ENCODE results near the gene ADGRD1.

ADGRD1 gene

DNA sequence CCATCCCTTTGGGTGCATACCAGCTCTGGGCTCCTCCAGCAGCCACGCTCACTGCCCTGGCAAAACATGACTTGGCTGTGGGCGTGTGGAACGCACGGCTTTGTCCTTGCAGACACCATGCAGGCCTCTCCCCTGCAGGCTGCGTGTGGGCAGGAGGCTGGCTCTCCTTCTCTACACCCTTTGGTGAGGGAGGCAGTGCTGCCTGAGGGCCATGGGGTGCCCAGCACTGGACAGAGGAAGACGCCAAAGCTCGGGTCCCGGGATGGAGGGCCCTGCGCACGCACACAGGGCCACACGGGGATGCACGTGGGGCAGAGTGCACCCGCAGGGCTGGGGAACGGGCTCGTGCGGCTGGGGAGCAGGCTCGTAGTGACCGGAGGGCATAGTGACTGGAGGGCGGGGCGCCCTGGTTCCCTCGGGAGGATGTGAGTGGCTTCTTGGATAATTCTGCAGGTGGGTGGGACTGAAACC lies 89.7 kb downstream of the ADGRD1 start:
- H3K9me3 ChIP-seq (replicated peaks; ENCODE audit: low read length): peaks cover 11% of the 10 kb centered on the region
- H3K4me1 ChIP-seq (ENCODE audit: control insufficient read depth, insufficient read depth, low read length): no peaks in the 10 kb centered on the region
- no peaks in the 10 kb centered on the region for H3K36me3 ChIP-seq (ENCODE audit: insufficient read depth, low read length)
- no peaks in the 10 kb centered on the region for H3K27me3 ChIP-seq (ENCODE audit: control insufficient read depth, insufficient read depth, low read length)
- H3K4me3 ChIP-seq (ENCODE audit: low read length): no peak overlapping the region
- H3K9ac ChIP-seq (ENCODE audit: low read depth, low read length): no peak overlapping the region
- no peak overlapping the region for H3K4me2 ChIP-seq (ENCODE audit: low read length)

DNA sequence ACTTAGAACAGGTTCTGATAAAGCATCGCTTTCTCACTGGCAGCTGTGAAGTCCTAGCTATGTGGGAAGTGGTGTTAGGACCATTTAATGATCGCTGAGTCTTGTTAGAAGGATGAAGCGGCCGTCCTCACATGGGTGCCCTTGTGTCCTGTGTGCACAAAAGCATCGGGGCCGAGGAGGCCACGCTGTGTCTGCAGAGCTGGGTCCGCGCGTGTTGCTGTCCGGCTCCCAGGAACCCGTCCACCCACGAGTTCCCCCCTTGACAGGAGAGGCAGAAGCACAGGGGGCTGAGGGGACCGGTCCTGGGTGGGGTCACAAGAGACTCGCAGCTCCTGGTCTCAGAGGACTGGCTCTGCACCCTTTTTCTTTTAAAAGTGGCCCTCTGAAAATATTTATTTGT lies 90.4 kb downstream of the ADGRD1 start:
- peaks cover 12% of the 10 kb centered on the region for H3K9me3 ChIP-seq (replicated peaks; ENCODE audit: low read length)
- no peaks in the 10 kb centered on the region for H3K27me3 ChIP-seq (ENCODE audit: control insufficient read depth, insufficient read depth, low read length)
- no peak overlapping the region for H3K4me2 ChIP-seq (ENCODE audit: low read length)
- H3K4me3 ChIP-seq (ENCODE audit: low read length): no peak overlapping the region
- no peak overlapping the region for H3K9ac ChIP-seq (ENCODE audit: low read depth, low read length)
- no peaks in the 10 kb centered on the region for H3K36me3 ChIP-seq (ENCODE audit: insufficient read depth, low read length)
- no peaks in the 10 kb centered on the region for H3K4me1 ChIP-seq (ENCODE audit: control insufficient read depth, insufficient read depth, low read length)

DNA sequence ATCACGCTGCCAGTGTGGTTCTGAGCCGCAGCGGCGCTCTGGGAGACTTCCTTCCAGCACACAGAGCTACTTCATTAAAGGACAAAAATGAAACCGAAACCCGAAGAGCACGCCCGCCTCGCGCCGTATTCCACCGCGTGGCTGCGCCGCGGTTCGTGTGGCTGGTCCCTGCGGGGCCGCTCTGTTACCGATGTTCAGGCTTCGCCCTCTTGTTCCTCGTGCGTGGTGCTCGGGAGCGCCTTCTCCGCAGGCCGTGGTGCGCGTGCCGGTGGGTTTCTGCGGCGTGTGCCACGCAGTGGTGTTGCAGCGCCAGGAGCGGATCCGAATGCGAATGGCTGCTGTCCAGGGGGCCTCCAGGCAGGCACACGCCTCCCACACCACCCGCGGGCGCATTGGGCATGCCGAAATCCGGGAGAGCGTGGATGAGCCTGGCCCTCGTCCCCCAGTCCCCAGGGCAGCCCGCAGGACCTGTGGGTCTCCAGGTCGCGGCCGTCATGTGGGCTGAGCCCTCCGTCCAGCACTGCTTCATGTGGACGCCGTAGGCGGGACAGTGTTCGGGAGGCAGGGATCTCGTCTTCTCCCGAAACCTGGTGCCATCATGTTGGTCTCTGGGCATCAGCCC lies 91.2 kb downstream of the ADGRD1 start:
- Histone ChIP-seq H3K4me2 (ENCODE audit: low read length) (no peak overlapping the region), H3K4me3 (ENCODE audit: low read length) (no peak overlapping the region), H3K36me3 (ENCODE audit: insufficient read depth, low read length) (no peaks in the 10 kb centered on the region), H3K9ac (ENCODE audit: low read depth, low read length) (no peak overlapping the region), H3K27me3 (ENCODE audit: control insufficient read depth, insufficient read depth, low read length) (no peaks in the 10 kb centered on the region), H3K9me3 (replicated peaks; ENCODE audit: low read length) (peaks cover 14% of the 10 kb centered on the region), H3K4me1 (ENCODE audit: control insufficient read depth, insufficient read depth, low read length) (no peaks in the 10 kb centered on the region)

DNA sequence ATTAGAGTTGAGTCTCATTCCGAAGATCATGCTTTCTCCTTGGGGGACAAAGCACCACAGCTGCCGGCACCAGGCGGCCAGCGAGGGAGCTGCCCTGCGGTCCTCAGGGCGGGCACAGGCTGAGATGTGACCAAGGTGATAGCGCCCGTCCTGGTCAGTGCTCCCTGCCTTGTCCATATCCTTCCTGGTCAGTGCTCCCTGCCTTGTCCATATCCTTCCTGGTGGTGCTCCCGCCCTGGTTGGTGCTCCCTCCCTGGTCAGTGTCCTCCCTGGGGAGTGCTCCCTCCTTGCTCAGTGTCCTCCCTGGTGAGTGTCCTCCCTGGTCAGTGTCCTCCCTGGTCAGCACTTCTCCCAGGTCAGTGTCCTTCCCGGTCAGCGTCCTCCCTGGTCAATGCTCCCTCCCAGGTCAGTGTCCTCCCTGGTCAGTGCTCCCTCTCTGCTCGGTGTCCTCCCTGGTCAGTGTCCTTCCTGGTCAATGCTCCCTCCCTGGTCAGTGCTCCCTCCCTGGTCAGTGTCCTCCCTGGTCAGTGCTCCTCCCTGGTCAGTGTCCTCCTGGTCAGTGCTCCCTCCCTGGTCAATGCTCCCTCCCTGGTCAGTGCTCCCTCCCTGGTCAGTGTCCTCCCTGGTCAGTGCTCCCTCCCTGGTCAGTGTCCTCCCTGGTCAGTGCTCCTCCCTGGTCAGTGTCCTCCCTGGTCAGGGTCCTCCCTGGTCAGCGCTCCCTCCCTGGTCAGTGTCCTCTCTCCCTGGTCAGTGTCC lies 92.2 kb downstream of the ADGRD1 start:
- Histone ChIP-seq H3K36me3 (ENCODE audit: insufficient read depth, low read length) (no peaks in the 10 kb centered on the region), H3K4me2 (ENCODE audit: low read length) (no peak overlapping the region), H3K27me3 (ENCODE audit: control insufficient read depth, insufficient read depth, low read length) (no peaks in the 10 kb centered on the region), H3K9ac (ENCODE audit: low read depth, low read length) (no peak overlapping the region), H3K4me1 (ENCODE audit: control insufficient read depth, insufficient read depth, low read length) (no peaks in the 10 kb centered on the region), H3K4me3 (ENCODE audit: low read length) (no peak overlapping the region), H3K9me3 (replicated peaks; ENCODE audit: low read length) (peaks cover 14% of the 10 kb centered on the region)

- Histone ChIP-seq H3K4me1 (ENCODE audit: control insufficient read depth, insufficient read depth, low read length) (no peaks in the 10 kb centered on the region), H3K36me3 (ENCODE audit: insufficient read depth, low read length) (no peaks in the 10 kb centered on the region), H3K9ac (ENCODE audit: low read depth, low read length) (no peak overlapping the region), H3K9me3 (replicated peaks; ENCODE audit: low read length) (peaks cover 8% of the 10 kb centered on the region), H3K4me3 (ENCODE audit: low read length) (no peak overlapping the region), H3K27me3 (ENCODE audit: control insufficient read depth, insufficient read depth, low read length) (no peaks in the 10 kb centered on the region), H3K4me2 (ENCODE audit: low read length) (no peak overlapping the region)
These were observed 93.4 kb downstream of the ADGRD1 start for GRCh38 chr12:131046813-131047788.

DNA sequence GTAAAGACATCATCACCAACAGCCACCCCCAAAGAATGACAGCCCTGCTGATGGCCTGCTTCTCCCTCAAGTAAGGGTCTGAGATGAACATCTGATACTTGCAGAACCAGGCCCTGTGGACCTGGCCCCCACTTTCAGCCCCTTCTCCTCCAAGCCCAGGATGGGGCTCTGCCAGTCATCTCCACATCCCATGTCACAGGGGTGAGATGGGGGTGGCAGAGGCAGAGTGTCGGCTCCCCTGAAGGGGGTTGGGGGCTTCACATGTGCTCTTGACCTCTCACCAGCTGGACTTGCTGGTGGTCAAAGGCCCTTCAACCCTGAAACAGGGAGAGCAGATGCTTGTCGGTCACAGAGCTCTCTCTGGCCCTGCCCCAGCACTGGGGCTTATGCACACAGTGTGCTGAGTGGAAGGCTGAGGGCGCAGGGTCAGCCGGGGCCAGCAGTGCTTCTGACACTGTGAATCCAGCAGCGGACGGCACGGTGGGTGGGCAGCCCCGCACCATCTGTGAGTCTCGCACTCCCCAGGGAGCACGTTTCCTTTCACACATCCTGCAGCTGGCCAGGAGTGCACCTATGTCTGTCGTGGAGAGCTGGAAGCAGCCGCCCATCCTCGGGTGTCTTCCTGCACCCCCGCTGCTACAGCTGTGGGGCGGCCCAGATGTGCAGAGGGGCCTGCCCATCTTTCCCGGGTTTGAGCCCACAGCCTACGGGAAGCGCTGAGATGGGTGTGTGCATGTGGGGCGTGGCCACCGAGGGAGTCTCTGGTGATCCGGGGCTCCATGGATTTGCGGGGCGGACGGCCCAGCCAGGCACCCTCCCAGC lies 94.3 kb downstream of the ADGRD1 start:
- no peaks in the 10 kb centered on the region for H3K27me3 ChIP-seq (ENCODE audit: control insufficient read depth, insufficient read depth, low read length)
- H3K9me3 ChIP-seq (replicated peaks; ENCODE audit: low read length): peaks cover 11% of the 10 kb centered on the region
- H3K36me3 ChIP-seq (ENCODE audit: insufficient read depth, low read length): no peaks in the 10 kb centered on the region
- no peak overlapping the region for H3K9ac ChIP-seq (ENCODE audit: low read depth, low read length)
- no peak overlapping the region for H3K4me3 ChIP-seq (ENCODE audit: low read length)
- H3K4me2 ChIP-seq (ENCODE audit: low read length): no peak overlapping the region
- no peaks in the 10 kb centered on the region for H3K4me1 ChIP-seq (ENCODE audit: control insufficient read depth, insufficient read depth, low read length)

DNA sequence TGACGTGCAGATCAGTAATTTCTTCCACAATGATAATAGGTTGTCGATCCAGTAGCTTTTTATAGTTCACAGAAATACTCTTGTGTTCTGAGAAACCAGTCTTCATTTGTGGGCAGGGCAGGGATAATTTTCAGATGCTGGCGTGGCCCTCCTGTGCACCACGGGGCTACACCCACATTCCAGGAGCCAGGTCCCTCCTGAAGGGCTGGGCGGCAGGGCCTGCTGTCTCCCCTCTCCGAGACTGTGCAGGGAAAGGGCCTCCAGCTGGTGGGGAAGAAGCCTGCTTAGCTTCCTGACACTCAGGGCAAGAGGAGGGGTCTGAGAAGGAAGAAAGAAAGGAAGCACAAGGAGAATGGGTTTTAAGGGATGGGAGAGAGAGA lies 94.9 kb downstream of the ADGRD1 start:
- Histone ChIP-seq H3K4me1 (ENCODE audit: control insufficient read depth, insufficient read depth, low read length) (no peaks in the 10 kb centered on the region), H3K27me3 (ENCODE audit: control insufficient read depth, insufficient read depth, low read length) (no peaks in the 10 kb centered on the region), H3K9ac (ENCODE audit: low read depth, low read length) (no peak overlapping the region)

DNA sequence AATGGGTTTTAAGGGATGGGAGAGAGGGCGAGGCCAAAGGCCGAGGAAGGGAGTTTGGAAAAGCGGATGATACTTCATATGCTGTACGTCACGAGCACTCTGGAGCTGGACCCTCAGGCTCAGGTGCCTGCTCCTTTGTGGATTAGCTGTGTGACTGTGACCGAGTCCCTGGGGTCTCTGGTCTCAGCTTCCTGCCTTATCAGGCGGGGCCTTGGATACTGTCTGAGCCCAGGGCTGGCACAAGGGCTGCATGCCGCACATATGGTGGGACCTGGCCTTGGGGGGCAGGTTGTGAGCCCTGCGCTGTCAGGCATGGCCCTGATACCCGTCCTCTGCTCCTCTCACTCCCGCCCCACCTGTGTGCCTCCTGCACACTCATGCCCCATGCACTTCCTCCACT lies 95.3 kb downstream of the ADGRD1 start:
- no peak overlapping the region for H3K4me3 ChIP-seq (ENCODE audit: low read length)
- H3K4me2 ChIP-seq (ENCODE audit: low read length): no peak overlapping the region
- H3K36me3 ChIP-seq (ENCODE audit: insufficient read depth, low read length): no peaks in the 10 kb centered on the region
- H3K9me3 ChIP-seq (replicated peaks; ENCODE audit: low read length): peaks cover 11% of the 10 kb centered on the region
- no peaks in the 10 kb centered on the region for H3K4me1 ChIP-seq (ENCODE audit: control insufficient read depth, insufficient read depth, low read length)
- no peaks in the 10 kb centered on the region for H3K27me3 ChIP-seq (ENCODE audit: control insufficient read depth, insufficient read depth, low read length)
- H3K9ac ChIP-seq (ENCODE audit: low read depth, low read length): no peak overlapping the region

More for the DNA sequence above, 94.9 kb downstream of the ADGRD1 start:
- no peak overlapping the region for H3K4me3 ChIP-seq (ENCODE audit: low read length)
- no peak overlapping the region for H3K4me2 ChIP-seq (ENCODE audit: low read length)
- peaks cover 11% of the 10 kb centered on the region for H3K9me3 ChIP-seq (replicated peaks; ENCODE audit: low read length)
- H3K36me3 ChIP-seq (ENCODE audit: insufficient read depth, low read length): no peaks in the 10 kb centered on the region

GRCh38 chr12:131049549-131050339 lies 96.0 kb downstream of the ADGRD1 start:
- H3K4me2 ChIP-seq (ENCODE audit: low read length): no peak overlapping the region
- no peaks in the 10 kb centered on the region for H3K4me1 ChIP-seq (ENCODE audit: control insufficient read depth, insufficient read depth, low read length)
- peaks cover 11% of the 10 kb centered on the region for H3K9me3 ChIP-seq (replicated peaks; ENCODE audit: low read length)
- H3K4me3 ChIP-seq (ENCODE audit: low read length): no peak overlapping the region
- H3K27me3 ChIP-seq (ENCODE audit: control insufficient read depth, insufficient read depth, low read length): no peaks in the 10 kb centered on the region
- no peaks in the 10 kb centered on the region for H3K36me3 ChIP-seq (ENCODE audit: insufficient read depth, low read length)
- H3K9ac ChIP-seq (ENCODE audit: low read depth, low read length): no peak overlapping the region

GRCh38 chr12:131050463-131051154 lies 96.9 kb downstream of the ADGRD1 start:
- no peaks in the 10 kb centered on the region for H3K27me3 ChIP-seq (ENCODE audit: control insufficient read depth, insufficient read depth, low read length)
- H3K4me3 ChIP-seq (ENCODE audit: low read length): no peak overlapping the region
- H3K4me2 ChIP-seq (ENCODE audit: low read length): no peak overlapping the region

More at GRCh38 chr12:131050463-131051154, 96.9 kb downstream of the ADGRD1 start:
- H3K36me3 ChIP-seq (ENCODE audit: insufficient read depth, low read length): no peaks in the 10 kb centered on the region
- H3K4me1 ChIP-seq (ENCODE audit: control insufficient read depth, insufficient read depth, low read length): no peaks in the 10 kb centered on the region
- H3K9me3 ChIP-seq (replicated peaks; ENCODE audit: low read length): peaks cover 11% of the 10 kb centered on the region
- H3K9ac ChIP-seq (ENCODE audit: low read depth, low read length): no peak overlapping the region

Data from skeletal muscle satellite cell (primary cell).